RWPE2 (cell line): ENCODE results near the gene SORCS2.

Experiments
- ATAC-seq: fragments of 200-7000 bp; cut with Tn5 transposase; 3 replicates; pipeline ENCODE4 v1.9.1; 2021; ENCODE audit warnings: low read depth
- DNase-seq: peaks from one replicate; pipeline ENCODE4 v3.0.0-alpha.2; 2020; ENCODE audit warnings: low spot score
- H3K27ac ChIP-seq: fragments of 450-650 bp; 2 replicates; pipeline ENCODE4 v1.5.1; 2017; ENCODE audit warnings: mild to moderate bottlenecking; ENCODE audit not compliant: poor library complexity, severe bottlenecking
- H3K27me3 ChIP-seq: fragments of 250-450 bp; sonication (Bioruptor Pico); 2 replicates; pipeline ENCODE4 v1.5.1; 2021; ENCODE audit warnings: mild to moderate bottlenecking, moderate library complexity; ENCODE audit not compliant: insufficient read depth, poor library complexity, severe bottlenecking
- H3K36me3 ChIP-seq: fragments of 250-450 bp; sonication (Bioruptor Pico); 2 replicates; pipeline ENCODE4 v1.5.1; 2020; ENCODE audit warnings: low read depth, mild to moderate bottlenecking, moderate library complexity
- H3K4me1 ChIP-seq: fragments of 250-450 bp; sonication (Bioruptor Pico); 2 replicates; pipeline ENCODE4 v1.5.1; 2021; ENCODE audit warnings: mild to moderate bottlenecking, moderate library complexity; ENCODE audit not compliant: insufficient read depth, poor library complexity, severe bottlenecking
- H3K4me3 ChIP-seq: fragments of 250-450 bp; sonication (Bioruptor Pico); 2 replicates; pipeline ENCODE4 v1.5.1; 2021; ENCODE audit warnings: mild to moderate bottlenecking, moderate library complexity; ENCODE audit not compliant: severe bottlenecking
- H3K9me3 ChIP-seq: fragments of 250-450 bp; sonication (Bioruptor Pico); 2 replicates; pipeline ENCODE4 v1.5.1; 2021; ENCODE audit warnings: mild to moderate bottlenecking, moderate library complexity; ENCODE audit not compliant: severe bottlenecking
- TF ChIP-seq, protein P1 (sequence below): fragments of 450-650 bp; IDR thresholded peaks from one replicate; pipeline ENCODE4 v1.5.1; 2017; ENCODE audit warnings: mild to moderate bottlenecking, moderate library complexity; ENCODE audit not compliant: poor library complexity, severe bottlenecking

Gene SORCS2

GRCh38 chr4:7239844-7240243, 47.5 kb downstream of the SORCS2 start:
- Histone ChIP-seq H3K27me3 (no peaks in the 10 kb centered on the region), H3K4me1 (no peaks in the 10 kb centered on the region), H3K27ac (no peak overlapping the region), H3K4me3 (no peak overlapping the region), H3K36me3 (no peaks in the 10 kb centered on the region), H3K9me3 (no peaks in the 10 kb centered on the region)
- DNase-seq: no peak
- TF ChIP-seq, protein P1, sequence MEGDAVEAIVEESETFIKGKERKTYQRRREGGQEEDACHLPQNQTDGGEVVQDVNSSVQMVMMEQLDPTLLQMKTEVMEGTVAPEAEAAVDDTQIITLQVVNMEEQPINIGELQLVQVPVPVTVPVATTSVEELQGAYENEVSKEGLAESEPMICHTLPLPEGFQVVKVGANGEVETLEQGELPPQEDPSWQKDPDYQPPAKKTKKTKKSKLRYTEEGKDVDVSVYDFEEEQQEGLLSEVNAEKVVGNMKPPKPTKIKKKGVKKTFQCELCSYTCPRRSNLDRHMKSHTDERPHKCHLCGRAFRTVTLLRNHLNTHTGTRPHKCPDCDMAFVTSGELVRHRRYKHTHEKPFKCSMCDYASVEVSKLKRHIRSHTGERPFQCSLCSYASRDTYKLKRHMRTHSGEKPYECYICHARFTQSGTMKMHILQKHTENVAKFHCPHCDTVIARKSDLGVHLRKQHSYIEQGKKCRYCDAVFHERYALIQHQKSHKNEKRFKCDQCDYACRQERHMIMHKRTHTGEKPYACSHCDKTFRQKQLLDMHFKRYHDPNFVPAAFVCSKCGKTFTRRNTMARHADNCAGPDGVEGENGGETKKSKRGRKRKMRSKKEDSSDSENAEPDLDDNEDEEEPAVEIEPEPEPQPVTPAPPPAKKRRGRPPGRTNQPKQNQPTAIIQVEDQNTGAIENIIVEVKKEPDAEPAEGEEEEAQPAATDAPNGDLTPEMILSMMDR: no peak
- no peak for ATAC-seq

GRCh38 chr4:7240306-7240705, 48.0 kb downstream of the SORCS2 start:
- H3K27ac ChIP-seq: no peak overlapping the region
- no peaks in the 10 kb centered on the region for H3K4me1 ChIP-seq
- no peak for DNase-seq
- no peak overlapping the region for H3K4me3 ChIP-seq
- no peaks in the 10 kb centered on the region for H3K36me3 ChIP-seq
- ATAC-seq: no peak
- H3K27me3 ChIP-seq: no peaks in the 10 kb centered on the region
- no peaks in the 10 kb centered on the region for H3K9me3 ChIP-seq
- TF ChIP-seq, protein P1: no peak

- Histone ChIP-seq H3K4me3 (no peak overlapping the region), H3K36me3 (no peaks in the 10 kb centered on the region), H3K27me3 (no peaks in the 10 kb centered on the region), H3K4me1 (no peaks in the 10 kb centered on the region), H3K27ac (no peak overlapping the region), H3K9me3 (no peaks in the 10 kb centered on the region)
- TF ChIP-seq, protein P1: no peak
- ATAC-seq (no peak), DNase-seq (no peak)
These were observed 49.3 kb downstream of the SORCS2 start for GRCh38 chr4:7241597-7242125.

DNA sequence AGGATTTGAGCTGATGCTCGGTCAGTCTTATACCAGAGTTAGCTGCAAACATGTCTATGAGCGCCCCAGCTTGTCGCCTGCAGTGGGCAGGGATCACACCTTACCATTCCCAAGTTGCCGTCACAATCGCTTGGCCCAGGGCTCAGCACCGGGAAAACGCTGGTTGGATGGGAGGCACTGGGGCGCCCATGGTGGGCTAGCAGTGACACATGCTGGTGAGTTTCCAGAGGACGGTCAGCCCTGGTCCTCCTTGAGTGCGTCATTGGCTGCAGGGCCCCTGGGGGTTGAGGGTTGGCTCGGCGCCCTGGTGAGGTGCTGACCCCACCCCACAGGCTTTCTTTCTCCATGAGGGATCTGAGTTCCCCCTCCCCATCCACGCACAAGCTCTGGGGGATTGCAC, 50.4 kb downstream of the SORCS2 start:
- Histone ChIP-seq H3K27me3 (no peaks in the 10 kb centered on the region), H3K9me3 (no peaks in the 10 kb centered on the region), H3K4me1 (no peaks in the 10 kb centered on the region), H3K36me3 (no peaks in the 10 kb centered on the region), H3K27ac (no peak overlapping the region), H3K4me3 (no peak overlapping the region)
- ATAC-seq (no peak), DNase-seq (no peak)
- TF ChIP-seq, protein P1: no peak

DNA sequence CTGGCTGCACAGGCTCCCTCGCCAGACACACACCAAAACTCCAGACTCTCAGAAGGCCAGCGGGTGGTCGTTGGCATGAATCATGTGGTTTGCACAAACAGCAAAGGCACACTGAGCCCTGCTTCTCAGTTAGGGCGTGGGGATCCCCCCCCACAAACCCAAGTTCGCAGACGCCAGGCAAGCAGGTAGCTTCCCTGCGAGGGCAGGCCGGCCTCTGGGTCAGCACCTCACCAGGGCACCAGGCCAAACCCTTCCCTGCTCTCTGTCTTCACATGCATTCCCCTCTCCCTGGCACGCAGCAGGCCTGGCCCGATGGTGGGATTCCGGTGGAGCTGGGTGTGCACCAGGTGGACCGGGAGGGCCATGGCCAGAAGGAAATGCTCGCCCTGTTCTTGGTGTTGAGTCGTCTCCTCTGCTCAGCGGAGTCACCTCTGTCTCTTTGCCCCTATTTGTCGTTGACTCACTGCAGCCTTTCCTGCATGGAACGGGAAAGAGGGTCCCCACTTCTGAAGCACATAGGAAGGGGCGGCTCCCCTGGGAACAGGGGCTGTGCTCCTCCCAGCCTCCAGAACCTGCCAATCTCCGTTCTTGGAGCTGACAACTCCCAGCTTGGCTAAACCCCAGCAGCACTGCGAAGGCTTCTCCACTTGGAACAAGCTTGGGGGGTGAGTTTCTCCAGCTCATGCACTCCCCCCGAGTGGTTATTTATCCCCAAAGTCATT, 51.4 kb downstream of the SORCS2 start:
- H3K27ac ChIP-seq: no peak overlapping the region
- DNase-seq (no peak), ATAC-seq (no peak)
- H3K4me3 ChIP-seq: no peak overlapping the region
- no peaks in the 10 kb centered on the region for H3K36me3 ChIP-seq
- H3K27me3 ChIP-seq: no peaks in the 10 kb centered on the region
- no peaks in the 10 kb centered on the region for H3K9me3 ChIP-seq
- no peaks in the 10 kb centered on the region for H3K4me1 ChIP-seq
- TF ChIP-seq, protein P1: no peak
